Activated naive CD8-positive, alpha-beta T cell (primary cell): ENCODE measurements around the gene UMPS.

Source experiments
- H3K27ac Mint-ChIP-seq: one replicate; pipeline ENCODE4 v1.8.0; 2021; ENCODE audit warnings: mixed read lengths
- H3K27me3 Mint-ChIP-seq: one replicate; pipeline ENCODE4 v1.8.0; 2021; ENCODE audit warnings: mixed read lengths
- H3K36me3 Mint-ChIP-seq: one replicate; pipeline ENCODE4 v1.8.0; 2021; ENCODE audit warnings: mixed read lengths
- H3K4me1 Mint-ChIP-seq: one replicate; pipeline ENCODE4 v1.8.0; 2021; ENCODE audit warnings: low read depth, mixed read lengths
- H3K4me3 Mint-ChIP-seq: one replicate; pipeline ENCODE4 v1.8.0; 2021; ENCODE audit warnings: mild to moderate bottlenecking, mixed read lengths
- H3K9me3 Mint-ChIP-seq: one replicate; pipeline ENCODE4 v1.8.0; 2021; ENCODE audit warnings: low read depth, mixed read lengths

The UMPS gene

GRCh38 chr3:124763644-124764358 lies 33.5 kb downstream of the UMPS start:
- Mint-ChIP-seq H3K9me3 (no peaks in the 10 kb centered on the region), H3K27ac (no peak overlapping the region)

GRCh38 chr3:124764746-124765145 lies 34.5 kb downstream of the UMPS start:
- no peaks in the 10 kb centered on the region for H3K27me3 Mint-ChIP-seq
- peaks cover 7% of the 10 kb centered on the region for H3K4me1 Mint-ChIP-seq
- no peaks in the 10 kb centered on the region for H3K9me3 Mint-ChIP-seq
- no peak overlapping the region for H3K27ac Mint-ChIP-seq
- H3K4me3 Mint-ChIP-seq: no peak overlapping the region
- H3K36me3 Mint-ChIP-seq: no peaks in the 10 kb centered on the region

More at GRCh38 chr3:124763644-124764358, 33.5 kb downstream of the UMPS start:
- H3K27me3 Mint-ChIP-seq: no peaks in the 10 kb centered on the region
- no peak overlapping the region for H3K4me3 Mint-ChIP-seq
- H3K36me3 Mint-ChIP-seq: no peaks in the 10 kb centered on the region
- H3K4me1 Mint-ChIP-seq: peaks cover 7% of the 10 kb centered on the region

- Mint-ChIP-seq H3K4me3 (no peak overlapping the region), H3K27me3 (no peaks in the 10 kb centered on the region), H3K9me3 (no peaks in the 10 kb centered on the region), H3K4me1 (peaks cover 7% of the 10 kb centered on the region), H3K36me3 (no peaks in the 10 kb centered on the region), H3K27ac (no peak overlapping the region)
These were observed 35.1 kb downstream of the UMPS start for GRCh38 chr3:124765197-124765840.

GRCh38 chr3:124766113-124767095 lies 36.2 kb downstream of the UMPS start:
- no peaks in the 10 kb centered on the region for H3K27me3 Mint-ChIP-seq
- no peak overlapping the region for H3K27ac Mint-ChIP-seq
- no peak overlapping the region for H3K4me3 Mint-ChIP-seq
- no peaks in the 10 kb centered on the region for H3K9me3 Mint-ChIP-seq
- H3K4me1 Mint-ChIP-seq: peaks cover 4% of the 10 kb centered on the region
- no peaks in the 10 kb centered on the region for H3K36me3 Mint-ChIP-seq

- H3K27ac Mint-ChIP-seq: no peak overlapping the region
- no peaks in the 10 kb centered on the region for H3K9me3 Mint-ChIP-seq
- H3K4me3 Mint-ChIP-seq: no peak overlapping the region
- no peaks in the 10 kb centered on the region for H3K4me1 Mint-ChIP-seq
- peaks cover 3% of the 10 kb centered on the region for H3K27me3 Mint-ChIP-seq
- no peaks in the 10 kb centered on the region for H3K36me3 Mint-ChIP-seq
These were observed 37.0 kb downstream of the UMPS start for GRCh38 chr3:124767264-124767663.

- Mint-ChIP-seq H3K4me1 (no peaks in the 10 kb centered on the region), H3K27ac (no peak overlapping the region), H3K36me3 (no peaks in the 10 kb centered on the region), H3K9me3 (no peaks in the 10 kb centered on the region), H3K27me3 (peaks cover 6% of the 10 kb centered on the region), H3K4me3 (no peak overlapping the region)
These were observed 37.4 kb downstream of the UMPS start for GRCh38 chr3:124767691-124768090.

- peaks cover 6% of the 10 kb centered on the region for H3K27me3 Mint-ChIP-seq
- H3K27ac Mint-ChIP-seq: no peak overlapping the region
- H3K36me3 Mint-ChIP-seq: no peaks in the 10 kb centered on the region
- H3K4me3 Mint-ChIP-seq: no peak overlapping the region
- no peaks in the 10 kb centered on the region for H3K4me1 Mint-ChIP-seq
- H3K9me3 Mint-ChIP-seq: no peaks in the 10 kb centered on the region
These were observed 38.6 kb downstream of the UMPS start for GRCh38 chr3:124768812-124769211.

GRCh38 chr3:124769462-124769861 lies 39.2 kb downstream of the UMPS start:
- Mint-ChIP-seq H3K4me1 (no peaks in the 10 kb centered on the region), H3K27me3 (peaks cover 6% of the 10 kb centered on the region), H3K27ac (no peak overlapping the region), H3K36me3 (no peaks in the 10 kb centered on the region), H3K9me3 (no peaks in the 10 kb centered on the region), H3K4me3 (no peak overlapping the region)

GRCh38 chr3:124770336-124771082 lies 40.3 kb downstream of the UMPS start:
- H3K36me3 Mint-ChIP-seq: no peaks in the 10 kb centered on the region
- no peaks in the 10 kb centered on the region for H3K9me3 Mint-ChIP-seq
- H3K27me3 Mint-ChIP-seq: peaks cover 6% of the 10 kb centered on the region
- no peaks in the 10 kb centered on the region for H3K4me1 Mint-ChIP-seq
- no peak overlapping the region for H3K4me3 Mint-ChIP-seq
- no peak overlapping the region for H3K27ac Mint-ChIP-seq

GRCh38 chr3:124771083-124771445 lies 40.8 kb downstream of the UMPS start:
- Mint-ChIP-seq H3K9me3 (no peaks in the 10 kb centered on the region), H3K27me3 (peaks cover 6% of the 10 kb centered on the region), H3K27ac (no peak overlapping the region), H3K4me3 (no peak overlapping the region), H3K36me3 (no peaks in the 10 kb centered on the region), H3K4me1 (no peaks in the 10 kb centered on the region)

GRCh38 chr3:124772081-124772831 lies 42.0 kb downstream of the UMPS start:
- no peaks in the 10 kb centered on the region for H3K9me3 Mint-ChIP-seq
- no peaks in the 10 kb centered on the region for H3K4me1 Mint-ChIP-seq
- no peak overlapping the region for H3K4me3 Mint-ChIP-seq
- H3K27ac Mint-ChIP-seq: no peak overlapping the region
- no peaks in the 10 kb centered on the region for H3K36me3 Mint-ChIP-seq
- H3K27me3 Mint-ChIP-seq: peaks cover 6% of the 10 kb centered on the region

- no peaks in the 10 kb centered on the region for H3K9me3 Mint-ChIP-seq
- no peak overlapping the region for H3K4me3 Mint-ChIP-seq
These were observed 43.4 kb downstream of the UMPS start for GRCh38 chr3:124773351-124774326.

GRCh38 chr3:124774327-124774718 lies 44.1 kb downstream of the UMPS start:
- Mint-ChIP-seq H3K36me3 (no peaks in the 10 kb centered on the region), H3K4me3 (no peak overlapping the region), H3K27me3 (peaks cover 6% of the 10 kb centered on the region), H3K27ac (no peak overlapping the region), H3K9me3 (no peaks in the 10 kb centered on the region), H3K4me1 (no peaks in the 10 kb centered on the region)

More at GRCh38 chr3:124773351-124774326, 43.4 kb downstream of the UMPS start:
- peaks cover 6% of the 10 kb centered on the region for H3K27me3 Mint-ChIP-seq
- no peaks in the 10 kb centered on the region for H3K36me3 Mint-ChIP-seq
- no peaks in the 10 kb centered on the region for H3K4me1 Mint-ChIP-seq
- H3K27ac Mint-ChIP-seq: no peak overlapping the region
